WTC11 (cell line): ENCODE data around the gene PGAP3. TPM values are rescaled to one million over a fixed set of nuclear protein-coding genes. Genes with fewer than 3 reads are reported as not detected.

Source experiments
- ATAC-seq: fragments of 200-7000 bp; cut with Tn5 transposase; 2 replicates; pipeline ENCODE4 v1.10.0; 2021; ENCODE audit warnings: mild to moderate bottlenecking, moderate library complexity
- CTCF ChIA-PET: fragments of 300-600 bp; sonication (Branson Sonifier 250); formaldehyde crosslinking; loops from one replicate; lab custom pipeline; 2021; ENCODE audit warnings: antibody characterized with exemption; lab: Charles Lee
- POLR2A ChIA-PET: fragments of 350-600 bp; sonication (Branson Sonifier 250); formaldehyde crosslinking; loops from one replicate; lab custom pipeline; 2021; ENCODE audit warnings: antibody characterized with exemption; lab: Charles Lee
- DNase-seq: peaks from one replicate; pipeline ENCODE4 v3.0.0; 2021; ENCODE audit warnings: low spot score
- H3K27ac Mint-ChIP-seq: 2 replicates; pipeline ENCODE4 v1.8.0; 2021; ENCODE audit warnings: mixed read lengths
- H3K27me3 Mint-ChIP-seq: 2 replicates; pipeline ENCODE4 v1.8.0; 2021; ENCODE audit warnings: low read depth, mild to moderate bottlenecking, moderate library complexity, mixed read lengths
- H3K36me3 Mint-ChIP-seq: 2 replicates; pipeline ENCODE4 v1.8.0; 2021; ENCODE audit warnings: mixed read lengths
- H3K4me1 Mint-ChIP-seq: 2 replicates; pipeline ENCODE4 v1.8.0; 2022; ENCODE audit warnings: mixed read lengths
- H3K4me3 Mint-ChIP-seq: 2 replicates; pipeline ENCODE4 v1.8.0; 2021; ENCODE audit warnings: mild to moderate bottlenecking, moderate library complexity, mixed read lengths
- H3K9me3 Mint-ChIP-seq: 2 replicates; pipeline ENCODE4 v1.8.0; 2021; ENCODE audit warnings: mixed read lengths
- AFF4 ChIP-seq: sonication (generic); formaldehyde crosslinking; IDR thresholded peaks from 2 replicates; pipeline ENCODE4 v1.8.1; 2023; ENCODE audit warnings: mild to moderate bottlenecking, missing genetic modification reagents, borderline replicate concordance
- ATF1 ChIP-seq: sonication (generic); formaldehyde crosslinking; IDR thresholded peaks from 2 replicates; pipeline ENCODE4 v1.8.1; 2023; ENCODE audit warnings: mild to moderate bottlenecking, moderate library complexity, missing genetic modification reagents
- CBFB ChIP-seq: sonication (generic); formaldehyde crosslinking; IDR thresholded peaks from 2 replicates; pipeline ENCODE4 v1.8.1; 2022; ENCODE audit warnings: mild to moderate bottlenecking, low read depth, missing genetic modification reagents
- CREM ChIP-seq: sonication (generic); formaldehyde crosslinking; IDR thresholded peaks from 2 replicates; pipeline ENCODE4 v1.8.1; 2022; ENCODE audit warnings: mild to moderate bottlenecking, missing genetic modification reagents, moderate library complexity
- CTCF ChIP-seq: fragments of 200-600 bp; IDR thresholded peaks from 2 replicates; pipeline ENCODE4 v1.8.0; 2022; ENCODE audit warnings: antibody characterized with exemption
- FOXK1 ChIP-seq: sonication (generic); formaldehyde crosslinking; IDR thresholded peaks from 2 replicates; pipeline ENCODE4 v1.8.0; 2022; ENCODE audit warnings: mild to moderate bottlenecking, moderate library complexity, missing genetic modification reagents
- GABPB1 ChIP-seq: sonication (generic); formaldehyde crosslinking; IDR thresholded peaks from 2 replicates; pipeline ENCODE4 v1.8.1; 2023; ENCODE audit warnings: mild to moderate bottlenecking, missing genetic modification reagents
- GTF2I ChIP-seq: fragments of 250-450 bp; sonication (Bioruptor Pico); conservative IDR thresholded peaks from 2 replicates; pipeline ENCODE4 v1.4.0; 2021; ENCODE audit warnings: mild to moderate bottlenecking
- MYBL2 ChIP-seq: sonication (generic); formaldehyde crosslinking; IDR thresholded peaks from 2 replicates; pipeline ENCODE4 v1.8.1; 2023; ENCODE audit warnings: mild to moderate bottlenecking, moderate library complexity, missing genetic modification reagents
- NR2C2 ChIP-seq: sonication (generic); formaldehyde crosslinking; IDR thresholded peaks from 2 replicates; pipeline ENCODE4 v1.8.0; 2022; ENCODE audit warnings: mild to moderate bottlenecking, missing genetic modification reagents
- PRRX2 ChIP-seq: fragments of 250-450 bp; sonication (Bioruptor Pico); IDR thresholded peaks from 2 replicates; pipeline ENCODE4 v1.8.0; 2021; ENCODE audit warnings: mild to moderate bottlenecking
- SOX15 ChIP-seq: fragments of 250-450 bp; sonication (Bioruptor Pico); IDR thresholded peaks from 2 replicates; pipeline ENCODE4 v1.9.0; 2021; ENCODE audit warnings: mild to moderate bottlenecking
- TCF7 ChIP-seq: sonication (generic); formaldehyde crosslinking; IDR thresholded peaks from 2 replicates; pipeline ENCODE4 v1.8.0; 2022; ENCODE audit warnings: mild to moderate bottlenecking, low read depth, missing genetic modification reagents, moderate library complexity
- USF2 ChIP-seq: sonication (generic); formaldehyde crosslinking; IDR thresholded peaks from 2 replicates; pipeline ENCODE4 v1.8.1; 2023; ENCODE audit warnings: mild to moderate bottlenecking, missing genetic modification reagents, moderate library complexity
- ZNF219 ChIP-seq: sonication (generic); formaldehyde crosslinking; IDR thresholded peaks from 2 replicates; pipeline ENCODE4 v1.8.0; 2023; ENCODE audit warnings: missing genetic modification reagents, mild to moderate bottlenecking, borderline replicate concordance
- ZNF232 ChIP-seq: sonication (generic); formaldehyde crosslinking; IDR thresholded peaks from 2 replicates; pipeline ENCODE4 v1.8.0; 2022; ENCODE audit warnings: mild to moderate bottlenecking, missing genetic modification reagents
- ZNF423 ChIP-seq: fragments of 250-450 bp; sonication (Bioruptor Pico); IDR thresholded peaks from 2 replicates; pipeline ENCODE4 v2.1.2; 2022; ENCODE audit warnings: mild to moderate bottlenecking, moderate library complexity
- total RNA-seq: library from RNA; stranded (reverse); gene quantifications from 3 replicates; pipeline ENCODE4 v1.2.3, GENCODE V29; 2021
- TF ChIP-seq, protein P1 (sequence below): fragments of 250-450 bp; sonication (Bioruptor Pico); IDR thresholded peaks from 2 replicates; pipeline ENCODE4 v1.9.0; 2021; ENCODE audit warnings: mild to moderate bottlenecking
- TF ChIP-seq, protein P2 (sequence below): sonication (generic); formaldehyde crosslinking; IDR thresholded peaks from 2 replicates; pipeline ENCODE4 v1.8.1; 2023; ENCODE audit warnings: mild to moderate bottlenecking, missing genetic modification reagents
- TF ChIP-seq, protein P3 (sequence below): sonication (generic); formaldehyde crosslinking; IDR thresholded peaks from 2 replicates; pipeline ENCODE4 v1.8.1; 2022; ENCODE audit warnings: low read depth, missing genetic modification reagents, borderline replicate concordance
- TF ChIP-seq, protein P4 (sequence below): sonication (generic); formaldehyde crosslinking; conservative IDR thresholded peaks from 2 replicates; pipeline ENCODE4 v1.8.1; 2022; ENCODE audit warnings: mild to moderate bottlenecking, missing genetic modification reagents
- TF ChIP-seq, protein P5 (sequence below): sonication (generic); formaldehyde crosslinking; IDR thresholded peaks from 2 replicates; pipeline ENCODE4 v1.8.1; 2023; ENCODE audit warnings: mild to moderate bottlenecking, missing genetic modification reagents

The PGAP3 gene
- total RNA-seq, 1 experiment from 2014 or later: 24.9 TPM

DNA sequence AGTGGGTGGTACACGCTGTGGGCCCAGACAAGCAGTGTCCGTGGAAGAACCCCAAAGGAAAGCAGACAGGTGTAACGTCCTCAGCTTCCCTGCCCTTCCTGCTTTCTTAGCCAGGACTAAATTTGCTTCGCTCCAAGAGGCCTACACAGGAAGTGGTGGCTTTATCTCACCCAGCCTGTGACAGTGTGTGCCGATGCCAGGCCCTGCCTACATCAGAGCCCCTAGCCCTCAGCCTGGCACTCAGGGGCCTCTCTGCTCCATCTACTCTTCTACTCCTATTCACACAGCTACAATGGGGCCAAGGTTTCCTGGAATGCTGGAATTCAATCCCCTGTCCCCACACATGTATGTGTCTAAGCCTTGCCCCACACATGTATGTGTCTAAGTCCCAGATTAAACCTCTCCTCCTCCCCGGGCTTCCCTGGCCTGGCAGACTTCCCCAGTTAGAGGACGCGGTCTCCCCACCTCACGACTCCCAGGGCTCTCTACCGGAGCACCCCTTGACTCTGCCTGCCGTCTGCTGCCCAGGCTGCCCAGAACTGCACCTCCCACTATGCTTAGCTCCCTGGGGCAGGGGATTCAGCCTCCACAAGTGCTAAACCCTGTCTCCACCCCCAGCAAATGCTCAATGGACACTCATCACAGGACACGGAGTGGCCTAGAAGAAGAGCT, 8.2 kb downstream of the PGAP3 start (continued):
- TF ChIP-seq, protein P1, sequence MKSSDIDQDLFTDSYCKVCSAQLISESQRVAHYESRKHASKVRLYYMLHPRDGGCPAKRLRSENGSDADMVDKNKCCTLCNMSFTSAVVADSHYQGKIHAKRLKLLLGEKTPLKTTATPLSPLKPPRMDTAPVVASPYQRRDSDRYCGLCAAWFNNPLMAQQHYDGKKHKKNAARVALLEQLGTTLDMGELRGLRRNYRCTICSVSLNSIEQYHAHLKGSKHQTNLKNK: no peak
- no peak for TF ChIP-seq CBFB (CRISPR knock-in tag)
- no peak for TF ChIP-seq CTCF
- no peak for TF ChIP-seq ZNF423 (CRISPR knock-in tag)
- TF ChIP-seq, protein P2, sequence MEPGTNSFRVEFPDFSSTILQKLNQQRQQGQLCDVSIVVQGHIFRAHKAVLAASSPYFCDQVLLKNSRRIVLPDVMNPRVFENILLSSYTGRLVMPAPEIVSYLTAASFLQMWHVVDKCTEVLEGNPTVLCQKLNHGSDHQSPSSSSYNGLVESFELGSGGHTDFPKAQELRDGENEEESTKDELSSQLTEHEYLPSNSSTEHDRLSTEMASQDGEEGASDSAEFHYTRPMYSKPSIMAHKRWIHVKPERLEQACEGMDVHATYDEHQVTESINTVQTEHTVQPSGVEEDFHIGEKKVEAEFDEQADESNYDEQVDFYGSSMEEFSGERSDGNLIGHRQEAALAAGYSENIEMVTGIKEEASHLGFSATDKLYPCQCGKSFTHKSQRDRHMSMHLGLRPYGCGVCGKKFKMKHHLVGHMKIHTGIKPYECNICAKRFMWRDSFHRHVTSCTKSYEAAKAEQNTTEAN (CRISPR knock-in tag): no peak
- no peak for TF ChIP-seq TCF7 (CRISPR knock-in tag)
- TF ChIP-seq USF2: no peak
- no peak for TF ChIP-seq PRRX2
- no peak for TF ChIP-seq MYBL2

DNA sequence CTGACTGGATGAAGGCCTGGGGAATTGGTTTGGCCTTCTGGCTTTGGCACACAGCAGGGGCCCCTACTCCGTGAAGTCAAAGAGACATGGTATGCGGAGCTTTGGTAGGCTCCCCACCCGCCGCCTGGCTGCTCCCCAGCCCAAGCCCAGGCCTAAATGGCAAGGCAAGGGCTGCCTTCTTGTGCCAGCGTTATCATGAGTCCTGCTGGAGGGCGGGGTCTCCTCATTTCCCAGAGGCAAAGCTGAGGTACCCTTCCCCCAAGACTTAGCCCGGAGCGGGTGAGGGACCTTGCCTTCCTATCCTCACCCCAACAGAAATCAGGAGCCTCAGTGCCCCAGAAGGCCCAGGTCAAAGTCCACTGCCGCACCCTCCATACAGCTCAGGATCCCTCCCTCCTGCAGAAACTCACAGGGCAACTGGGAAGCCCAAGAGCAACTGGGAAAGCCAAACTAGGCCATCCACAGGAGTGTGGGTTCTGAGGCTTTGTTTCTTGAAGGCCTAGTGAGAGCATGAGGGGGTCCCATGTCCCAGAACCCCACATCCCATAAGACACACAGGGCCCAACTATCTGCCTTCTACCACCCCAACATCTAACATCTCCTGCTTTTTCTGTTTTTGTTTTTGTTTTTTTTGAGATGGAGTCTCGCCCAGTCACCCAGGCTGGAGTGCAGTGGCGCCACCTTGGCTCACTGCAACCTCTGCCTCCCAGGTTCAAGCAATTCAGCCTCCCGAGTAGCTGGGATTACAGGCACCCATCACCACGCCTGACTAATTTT, 9.3 kb downstream of the PGAP3 start:
- ATAC-seq (no peak), DNase-seq (no peak)
- no peaks in the 10 kb centered on the region for H3K27me3 Mint-ChIP-seq
- TF ChIP-seq GABPB1 (no peak), FOXK1 (CRISPR knock-in tag) (no peak), GTF2I (CRISPR knock-in tag) (no peak), NR2C2 (no peak), CREM (CRISPR knock-in tag) (no peak), AFF4 (CRISPR knock-in tag) (no peak), ZNF219 (CRISPR knock-in tag) (no peak), ATF1 (no peak), SOX15 (no peak), ZNF232 (CRISPR knock-in tag) (no peak)
- TF ChIP-seq, protein P3, sequence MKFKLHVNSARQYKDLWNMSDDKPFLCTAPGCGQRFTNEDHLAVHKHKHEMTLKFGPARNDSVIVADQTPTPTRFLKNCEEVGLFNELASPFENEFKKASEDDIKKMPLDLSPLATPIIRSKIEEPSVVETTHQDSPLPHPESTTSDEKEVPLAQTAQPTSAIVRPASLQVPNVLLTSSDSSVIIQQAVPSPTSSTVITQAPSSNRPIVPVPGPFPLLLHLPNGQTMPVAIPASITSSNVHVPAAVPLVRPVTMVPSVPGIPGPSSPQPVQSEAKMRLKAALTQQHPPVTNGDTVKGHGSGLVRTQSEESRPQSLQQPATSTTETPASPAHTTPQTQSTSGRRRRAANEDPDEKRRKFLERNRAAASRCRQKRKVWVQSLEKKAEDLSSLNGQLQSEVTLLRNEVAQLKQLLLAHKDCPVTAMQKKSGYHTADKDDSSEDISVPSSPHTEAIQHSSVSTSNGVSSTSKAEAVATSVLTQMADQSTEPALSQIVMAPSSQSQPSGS (CRISPR knock-in tag): no peak
- TF ChIP-seq, protein P4, sequence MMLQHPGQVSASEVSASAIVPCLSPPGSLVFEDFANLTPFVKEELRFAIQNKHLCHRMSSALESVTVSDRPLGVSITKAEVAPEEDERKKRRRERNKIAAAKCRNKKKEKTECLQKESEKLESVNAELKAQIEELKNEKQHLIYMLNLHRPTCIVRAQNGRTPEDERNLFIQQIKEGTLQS (CRISPR knock-in tag): no peak
- TF ChIP-seq, protein P5, sequence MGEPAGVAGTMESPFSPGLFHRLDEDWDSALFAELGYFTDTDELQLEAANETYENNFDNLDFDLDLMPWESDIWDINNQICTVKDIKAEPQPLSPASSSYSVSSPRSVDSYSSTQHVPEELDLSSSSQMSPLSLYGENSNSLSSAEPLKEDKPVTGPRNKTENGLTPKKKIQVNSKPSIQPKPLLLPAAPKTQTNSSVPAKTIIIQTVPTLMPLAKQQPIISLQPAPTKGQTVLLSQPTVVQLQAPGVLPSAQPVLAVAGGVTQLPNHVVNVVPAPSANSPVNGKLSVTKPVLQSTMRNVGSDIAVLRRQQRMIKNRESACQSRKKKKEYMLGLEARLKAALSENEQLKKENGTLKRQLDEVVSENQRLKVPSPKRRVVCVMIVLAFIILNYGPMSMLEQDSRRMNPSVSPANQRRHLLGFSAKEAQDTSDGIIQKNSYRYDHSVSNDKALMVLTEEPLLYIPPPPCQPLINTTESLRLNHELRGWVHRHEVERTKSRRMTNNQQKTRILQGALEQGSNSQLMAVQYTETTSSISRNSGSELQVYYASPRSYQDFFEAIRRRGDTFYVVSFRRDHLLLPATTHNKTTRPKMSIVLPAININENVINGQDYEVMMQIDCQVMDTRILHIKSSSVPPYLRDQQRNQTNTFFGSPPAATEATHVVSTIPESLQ (CRISPR knock-in tag): no peak
- ChIA-PET CTCF (interaction anchor here (0.6 to 2.9 kb wide), 17 partner anchors 10 to 200 kb away, joined by 3 to 24 read pairs (median 4); partner anchors contain the start of genes PGAP3, PNMT and TCAP), POLR2A (interaction anchor here (1.3 kb wide), 1 partner anchor 9 kb away, joined by 3 read pairs; the partner anchor contains the start of gene PGAP3)
- no peak overlapping the region for H3K27ac Mint-ChIP-seq
- peaks cover 28% of the 10 kb centered on the region for H3K4me1 Mint-ChIP-seq
- no peak overlapping the region for H3K4me3 Mint-ChIP-seq
- H3K36me3 Mint-ChIP-seq: peaks cover 9% of the 10 kb centered on the region; the same call in 1 of the 2 replicates
- H3K9me3 Mint-ChIP-seq: no peaks in the 10 kb centered on the region
